ENCODE measurements around the gene MUSTN1.
A peak's percentile ranks its signal among the peaks of the same experiment; 100 is the strongest.

MUSTN1 gene

DNA sequence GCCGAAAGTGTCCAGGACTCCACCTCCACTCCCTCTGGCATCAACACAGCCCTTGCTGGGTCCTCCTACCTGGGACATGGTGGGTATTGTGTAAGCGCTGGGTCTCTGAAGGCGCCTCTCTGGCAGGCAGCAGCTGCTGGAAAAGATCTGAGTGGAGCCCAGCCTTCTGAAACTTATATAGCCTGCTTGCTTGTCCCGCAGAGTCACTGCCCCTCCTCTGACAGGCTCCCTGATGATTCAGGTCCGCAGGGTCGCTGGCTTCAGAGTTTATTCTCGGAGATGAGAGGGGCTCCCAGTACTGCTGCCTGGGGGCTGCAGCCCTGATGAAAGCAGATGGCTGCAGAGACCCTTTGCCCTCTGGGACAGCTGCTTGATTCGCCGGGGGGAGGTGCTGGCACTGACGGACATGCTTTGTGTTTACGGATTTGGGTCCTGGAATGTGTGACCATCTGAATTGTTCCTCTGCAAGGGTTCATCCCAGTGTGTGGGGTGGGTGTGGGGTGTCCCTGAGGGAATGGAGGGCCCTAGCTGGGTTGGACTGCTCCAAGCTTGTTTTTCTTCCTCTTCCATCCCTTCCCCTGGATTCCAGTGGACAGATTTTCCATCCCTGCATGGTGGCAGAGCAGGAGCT is at the start of gene MUSTN1:
MUSTN1 (minus strand) TSS at position 149 of the 631 bp plus-strand sequence; CDS start at position 78, 71 bp downstream.
- DNase-seq: peak in 1 of 2 experiments; percentile 13

DNA sequence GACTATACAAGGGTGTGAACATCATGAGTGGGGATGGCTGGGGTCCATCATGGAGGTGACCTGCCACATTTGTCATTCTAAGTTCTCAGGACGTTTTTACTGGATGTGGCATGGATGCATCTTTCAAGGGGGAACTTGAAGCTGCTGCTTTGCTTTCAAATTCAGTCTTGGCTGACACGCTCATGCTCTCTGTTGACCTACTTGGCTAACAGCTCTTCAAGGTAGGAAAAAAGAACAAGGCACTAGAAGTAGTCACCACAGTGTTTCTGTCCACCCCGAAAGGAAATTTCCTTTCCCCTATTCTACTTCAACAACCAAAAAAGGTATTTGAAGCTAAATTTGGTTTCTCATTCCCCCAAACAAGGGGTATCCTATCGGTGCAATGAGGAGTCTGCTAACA is 47.6 kb upstream of the MUSTN1 start:
- no peak for DNase-seq

DNA sequence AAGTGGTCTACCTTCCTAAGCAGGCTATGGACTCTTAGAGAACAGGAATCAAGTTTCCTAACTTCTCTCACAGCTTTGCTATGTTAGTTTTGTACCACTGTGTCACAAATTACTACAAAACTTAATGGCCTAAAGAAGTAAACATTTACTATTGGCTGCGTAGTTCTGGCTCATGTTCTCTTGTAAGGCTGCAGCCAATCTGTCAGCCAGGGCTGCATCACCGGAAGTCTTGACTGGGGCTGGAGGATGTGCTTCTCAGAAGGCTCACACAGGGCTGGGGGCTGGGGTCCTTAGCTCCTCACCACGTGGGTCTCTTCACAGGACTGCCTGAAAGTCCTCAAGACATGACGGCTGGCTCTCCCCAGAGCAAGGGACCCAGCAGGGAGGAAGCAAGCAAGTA is 47.1 kb upstream of the MUSTN1 start:
- no peak for DNase-seq

DNA sequence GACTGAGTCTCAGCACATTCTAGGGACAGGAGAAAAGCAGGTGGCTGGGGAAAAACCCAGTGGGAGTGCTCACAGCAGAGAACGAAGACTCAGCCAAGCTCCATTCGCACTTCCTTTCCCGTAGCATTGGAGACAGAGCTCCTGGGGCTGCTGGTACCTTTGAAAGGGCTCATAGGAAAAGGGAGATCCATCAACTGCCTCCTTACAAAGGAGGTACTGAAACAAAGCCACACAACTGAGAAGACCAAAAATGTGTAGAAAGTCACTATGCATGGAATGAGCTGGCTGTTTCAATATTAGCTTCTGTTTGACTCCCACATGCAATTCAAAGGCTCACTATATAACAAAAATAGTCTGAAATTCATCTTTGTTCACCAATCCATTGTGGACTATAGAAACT is 45.7 kb upstream of the MUSTN1 start:
- no peak for DNase-seq

DNA sequence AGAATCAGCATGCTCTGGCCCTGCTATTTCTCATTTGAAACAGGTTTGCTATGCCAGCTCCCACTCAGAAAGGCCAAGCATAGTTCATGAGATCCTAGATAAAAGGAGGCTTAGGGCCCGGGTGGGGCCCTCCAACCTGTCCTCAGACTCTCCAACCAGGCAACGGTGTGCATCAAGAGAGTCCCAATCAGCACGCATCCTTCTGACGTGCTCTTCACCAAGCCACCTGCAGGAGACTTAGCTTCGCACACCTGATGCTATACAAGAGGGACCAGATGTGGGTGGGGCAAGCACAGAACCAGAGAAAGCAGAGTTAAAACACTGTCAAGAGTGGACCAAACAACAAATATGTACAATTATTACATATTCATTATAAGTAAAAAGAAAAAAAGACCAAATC is 45.2 kb upstream of the MUSTN1 start:
- no peak for DNase-seq

DNA sequence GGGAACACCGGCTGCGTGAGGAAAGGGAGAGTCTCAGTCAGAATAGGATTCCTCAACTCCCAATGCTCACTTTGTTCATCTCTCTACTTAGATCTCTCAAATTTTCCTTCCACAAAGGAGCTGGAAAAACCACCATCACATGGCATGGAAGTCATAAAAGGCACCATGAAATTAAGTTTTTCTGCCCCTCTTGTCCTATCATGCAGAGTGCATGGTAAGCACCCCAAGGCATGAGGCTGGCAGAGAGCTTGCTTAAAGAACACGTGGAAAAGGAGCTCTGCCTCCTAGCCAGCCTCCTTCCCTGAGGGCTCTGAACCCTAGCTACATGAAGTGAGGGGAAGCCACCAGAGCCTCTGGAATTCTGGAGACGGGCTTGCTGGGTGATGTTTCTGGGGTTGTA is 44.8 kb upstream of the MUSTN1 start:
- DNase-seq: no peak

DNA sequence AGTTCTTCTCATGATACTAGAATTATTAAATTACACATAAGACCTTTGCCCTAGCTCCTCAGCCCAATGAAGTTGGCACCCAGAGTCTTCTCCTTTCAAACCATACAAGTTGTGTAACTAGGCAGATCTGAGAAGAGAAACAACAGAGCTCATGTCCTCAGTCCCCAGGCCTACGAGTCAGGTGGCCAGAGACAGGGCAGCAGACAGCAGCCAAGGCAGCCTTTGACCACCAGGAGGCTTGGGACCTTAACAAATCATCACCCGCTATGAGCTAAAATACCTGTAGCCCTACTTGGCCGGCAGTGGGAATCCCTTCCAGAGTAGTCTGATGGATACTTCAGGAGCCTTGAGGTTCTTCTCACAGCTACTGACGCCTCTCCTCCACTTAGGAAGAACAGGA is 44.3 kb upstream of the MUSTN1 start:
- DNase-seq: no peak

DNA sequence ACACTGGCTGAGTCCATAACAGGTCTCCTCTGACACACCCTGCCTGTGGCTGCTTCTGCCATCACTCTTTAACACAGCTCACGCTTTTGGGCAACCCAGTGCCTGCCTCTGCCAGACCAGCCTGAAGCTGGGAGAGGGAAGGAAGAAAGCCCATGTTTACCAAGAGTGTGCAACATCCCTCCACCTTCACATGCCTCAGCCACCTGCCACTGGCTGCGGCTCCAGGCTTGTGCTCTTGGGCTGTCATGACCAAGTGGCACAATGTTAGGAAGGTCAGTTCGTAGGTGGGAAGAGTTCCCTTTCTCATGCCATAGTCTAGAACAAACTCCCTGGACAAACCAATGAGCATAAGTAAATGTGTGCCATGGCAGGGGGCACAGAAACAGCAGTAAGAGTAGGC is 42.3 kb upstream of the MUSTN1 start:
- DNase-seq: no peak

DNA sequence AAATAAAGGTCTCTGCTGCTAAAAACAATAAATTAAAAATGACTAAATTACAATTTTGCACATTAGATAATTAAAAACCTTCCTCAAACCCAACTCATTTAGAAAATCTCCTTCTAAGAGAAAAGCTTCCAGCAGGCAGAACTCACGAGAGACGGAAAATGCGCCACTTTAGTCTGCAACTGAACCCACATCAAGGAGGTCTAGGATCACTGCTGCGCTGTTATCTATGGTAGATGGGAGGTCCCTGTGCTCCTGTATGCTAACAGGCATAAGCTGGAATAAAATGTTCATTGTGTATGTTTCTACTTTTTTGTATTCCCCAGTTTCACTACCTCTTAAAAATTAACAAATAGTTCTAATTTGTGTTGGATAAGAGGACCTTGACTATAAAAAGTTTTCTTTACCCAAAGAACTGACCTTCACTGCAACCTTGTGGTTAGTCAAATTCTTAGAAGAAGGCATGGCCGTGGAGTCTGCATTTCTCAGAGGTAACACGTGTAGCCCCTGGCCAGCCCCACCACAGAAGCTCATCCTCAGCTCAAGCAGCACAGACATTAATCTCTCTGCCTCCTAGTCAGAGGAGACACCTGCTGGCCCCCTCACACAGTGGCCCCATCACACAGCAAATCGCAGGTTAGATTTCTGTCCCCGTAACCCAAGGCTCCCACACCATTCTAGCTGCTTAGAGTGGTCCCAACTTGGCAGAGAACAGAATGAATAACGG is 40.2 kb upstream of the MUSTN1 start:
- no peak for DNase-seq

DNA sequence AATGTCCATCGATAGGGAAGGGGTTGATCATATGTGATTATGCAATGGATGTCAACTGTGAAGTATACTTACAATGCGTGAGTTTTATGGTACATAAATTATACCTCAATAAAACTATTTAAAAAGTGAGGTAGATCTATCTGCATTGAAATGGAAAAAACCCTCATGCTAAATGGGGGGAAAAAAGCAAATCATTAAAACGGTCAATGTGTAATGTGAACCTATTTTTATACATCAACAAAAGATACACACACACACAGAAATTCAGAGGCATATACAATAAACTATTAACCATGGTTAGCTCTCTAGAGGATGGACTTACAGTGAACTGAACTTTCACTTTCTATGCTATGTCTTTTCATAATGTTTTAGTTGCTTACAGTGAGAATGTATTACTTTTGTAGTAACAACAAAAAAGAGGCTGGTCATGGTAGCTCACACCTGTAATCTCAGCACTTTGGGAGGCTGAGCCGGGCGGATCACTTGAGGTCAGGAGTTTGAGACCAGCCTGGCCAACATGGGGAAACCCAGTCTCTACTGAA is 39.4 kb upstream of the MUSTN1 start:
- DNase-seq: no peak

DNA sequence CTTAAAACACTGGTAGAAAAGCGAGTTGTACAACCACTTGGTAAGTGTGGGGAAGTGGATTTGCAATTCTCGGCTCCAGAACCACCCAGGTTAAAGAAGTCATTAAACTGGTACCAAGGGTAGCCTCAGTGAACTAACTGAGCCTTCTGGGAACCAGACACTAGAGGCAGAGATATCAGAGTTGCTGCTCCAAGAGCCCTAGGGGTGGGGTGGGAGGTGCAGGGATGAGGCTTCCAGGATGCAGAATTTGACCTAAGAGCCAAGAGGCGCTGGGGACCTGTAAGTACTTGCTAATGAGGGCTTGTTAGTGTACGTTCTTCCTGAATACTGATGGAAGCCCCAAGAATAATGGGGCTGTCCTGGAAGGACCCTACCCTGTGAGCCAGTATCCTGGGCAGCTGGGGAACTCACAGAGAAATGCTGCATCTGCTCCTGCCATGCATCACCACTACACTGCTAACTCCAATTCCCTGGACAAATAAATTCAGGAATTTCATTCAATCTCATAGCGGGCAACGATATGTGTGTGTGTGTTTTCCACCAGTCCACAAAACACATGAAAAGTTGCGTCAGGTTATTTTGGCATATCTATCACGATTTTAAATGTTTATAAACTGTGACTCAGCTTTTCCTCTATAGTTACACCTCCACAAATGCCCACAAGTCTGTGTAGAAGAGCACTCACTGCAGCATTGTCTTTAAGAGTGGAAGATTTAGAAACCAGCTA is 38.8 kb upstream of the MUSTN1 start:
- DNase-seq: no peak

DNA sequence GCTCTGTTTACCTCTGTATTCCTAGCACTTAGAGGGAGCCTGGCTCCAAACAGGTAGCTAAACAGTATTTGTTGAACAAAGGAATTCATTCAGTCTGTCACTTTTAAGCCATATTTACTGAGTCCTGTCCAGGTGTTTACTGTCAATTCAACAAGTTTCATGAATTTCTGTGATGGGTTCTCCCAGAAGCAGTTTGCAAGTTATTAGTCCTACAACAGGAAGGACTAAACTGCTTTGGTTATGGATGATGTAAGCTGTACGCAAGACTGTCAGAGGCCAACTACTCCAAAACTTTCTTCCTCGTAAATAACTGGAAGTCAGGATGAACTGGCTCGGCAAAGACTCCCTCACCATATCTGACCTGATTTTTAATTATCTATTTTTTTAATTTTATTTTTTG is 37.4 kb upstream of the MUSTN1 start:
- no peak for DNase-seq

DNA sequence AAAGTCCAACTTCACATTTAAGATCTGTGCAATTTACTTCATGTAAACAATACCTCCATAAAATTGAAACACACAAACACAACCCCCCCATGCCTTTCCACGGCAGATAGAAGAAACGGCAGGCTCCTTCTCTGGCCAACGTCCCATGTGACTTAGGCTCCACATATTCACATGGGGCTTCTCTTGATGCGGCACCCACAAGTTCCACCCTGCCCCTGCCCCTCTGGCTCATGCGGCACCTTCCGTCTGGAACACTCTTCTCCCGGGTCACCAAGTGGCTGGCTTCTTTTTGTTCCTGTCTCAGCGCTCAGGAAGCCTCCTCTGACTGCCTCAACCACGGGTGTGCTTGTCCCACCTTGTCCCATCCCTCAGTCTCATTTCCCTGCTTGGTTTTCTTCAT is 36.9 kb upstream of the MUSTN1 start:
- no peak for DNase-seq

DNA sequence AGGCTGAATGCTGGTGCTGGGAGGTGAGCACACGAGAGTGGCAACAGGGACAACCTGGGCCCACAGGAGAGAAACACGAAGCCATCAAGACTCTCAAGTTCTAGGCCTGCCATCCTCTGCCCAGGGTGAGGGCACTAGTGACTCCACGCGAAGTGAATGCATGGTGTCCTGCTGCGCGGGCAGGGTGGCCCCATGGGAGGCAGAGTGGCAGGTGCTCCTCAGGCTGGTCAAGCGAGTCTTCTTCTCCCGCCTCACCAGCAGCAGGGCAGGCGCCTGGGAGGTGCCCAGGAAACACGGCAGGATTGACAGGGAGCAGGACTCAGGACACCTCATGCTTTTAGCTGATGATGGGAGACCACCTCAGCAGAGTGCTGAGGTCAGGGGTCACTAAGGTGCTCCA is 35.7 kb upstream of the MUSTN1 start:
- DNase-seq: no peak

DNA sequence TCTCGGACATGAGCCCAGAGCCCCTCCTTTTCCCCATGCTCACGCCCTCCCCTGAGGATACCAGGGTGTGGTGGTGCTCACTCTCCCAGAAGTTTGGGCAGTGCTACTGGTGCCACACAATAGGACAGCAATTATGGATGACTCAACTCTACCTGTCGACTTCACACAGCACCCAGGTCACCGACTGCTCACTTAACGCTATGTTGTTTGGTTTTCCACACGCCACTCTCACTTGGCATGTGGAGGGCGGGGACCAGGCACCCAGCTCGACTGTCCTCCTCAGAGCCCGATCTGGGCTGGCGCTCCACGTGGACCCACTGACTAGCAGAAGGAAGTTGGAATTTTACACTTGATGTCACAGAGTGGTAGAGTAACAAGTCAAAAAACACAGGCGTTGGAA is 31.6 kb upstream of the MUSTN1 start:
- no peak for DNase-seq

DNA sequence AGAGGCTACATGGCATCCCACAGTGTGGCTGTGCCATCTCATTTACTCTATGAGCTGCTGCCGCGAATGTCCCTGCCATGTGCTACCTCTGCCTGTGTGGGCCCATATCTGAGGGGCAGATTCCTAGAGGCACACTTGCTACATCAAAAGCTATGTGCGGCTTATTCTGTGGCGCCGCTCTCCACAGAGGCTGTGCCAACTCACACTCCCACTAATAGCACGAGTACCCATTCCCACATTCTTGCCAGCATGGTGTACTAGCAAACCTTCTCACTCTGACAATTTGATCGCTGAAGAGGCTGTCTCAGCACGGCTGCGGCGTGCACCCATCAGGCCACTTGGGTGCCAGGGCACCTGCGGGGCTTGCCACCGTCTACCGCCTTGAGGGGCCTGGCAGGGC is 31.2 kb upstream of the MUSTN1 start:
- DNase-seq: no peak

DNA sequence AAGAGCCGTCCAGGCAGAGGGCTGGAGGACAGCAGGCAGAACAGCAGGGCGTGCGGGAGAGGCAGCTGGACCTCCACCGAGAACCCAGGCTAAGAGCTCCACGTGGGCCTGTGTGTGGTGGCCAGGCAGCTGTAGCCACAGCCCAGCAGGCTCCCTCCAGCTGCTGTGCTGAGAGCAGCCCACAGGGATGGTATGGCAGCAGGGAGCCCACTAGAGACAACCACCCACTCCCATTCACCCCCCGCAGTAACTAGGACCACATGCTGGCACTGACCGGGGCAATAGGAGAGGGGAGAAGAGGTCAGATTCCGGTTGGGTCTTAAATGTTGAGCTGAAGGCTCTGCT is 25.6 kb upstream of the MUSTN1 start:
- peak in 1 of 2 experiments; percentile 11 for DNase-seq

DNA sequence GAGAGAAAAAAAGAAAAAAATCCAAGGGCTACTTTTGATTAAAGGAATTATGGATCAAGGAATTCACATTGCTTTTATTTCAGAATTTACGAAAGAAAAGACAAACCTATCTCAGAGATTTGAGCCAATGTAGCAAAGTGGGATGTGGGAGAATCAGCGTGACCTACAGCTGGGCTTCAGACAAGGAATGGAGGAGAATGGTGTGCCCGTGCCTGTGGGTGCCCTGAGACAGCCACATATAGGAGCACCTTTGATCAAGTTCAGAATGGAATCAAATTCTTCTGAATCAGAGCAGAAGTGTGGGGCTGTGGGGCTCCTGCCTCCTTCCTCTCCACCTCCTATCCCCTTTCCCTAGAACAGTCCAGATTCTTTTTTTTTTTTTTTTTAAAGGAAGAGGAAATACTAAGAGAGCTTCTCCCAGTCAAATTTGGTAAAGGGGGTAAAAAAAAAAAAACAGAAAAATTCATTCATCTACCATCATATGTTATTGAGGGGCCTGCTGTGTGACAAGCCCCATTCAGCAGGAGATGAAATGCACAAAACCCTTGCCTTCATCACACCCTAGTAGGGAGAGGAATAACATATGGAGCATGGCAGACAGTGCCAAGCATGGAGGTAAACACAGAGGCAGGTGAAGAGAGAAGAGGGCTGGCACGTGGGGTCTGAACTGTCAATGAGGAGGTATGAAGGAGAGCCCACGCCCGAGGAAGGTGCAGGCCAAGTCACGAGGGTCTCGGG is 25.0 kb upstream of the MUSTN1 start:
- no peak for DNase-seq

DNA sequence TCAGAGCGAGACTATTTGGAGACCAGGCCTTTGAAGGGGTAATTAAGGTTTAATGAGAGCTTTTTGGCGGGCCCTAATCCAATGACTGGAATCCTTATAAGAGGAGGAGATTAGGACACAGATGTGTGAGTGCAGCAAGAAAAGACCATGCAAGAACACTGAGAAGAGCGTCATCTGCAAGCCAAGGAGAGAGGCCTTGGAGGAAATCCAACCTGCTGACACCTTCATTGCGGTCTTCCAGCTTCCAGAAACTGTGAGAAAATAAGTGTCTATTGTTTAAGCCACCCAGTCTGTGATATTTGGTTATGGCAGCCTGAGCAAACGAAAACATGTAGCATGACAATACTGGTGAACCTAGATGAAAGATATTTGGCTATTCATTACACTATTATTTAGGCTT is 23.0 kb upstream of the MUSTN1 start:
- DNase-seq: peak; percentile 25 to 31

DNA sequence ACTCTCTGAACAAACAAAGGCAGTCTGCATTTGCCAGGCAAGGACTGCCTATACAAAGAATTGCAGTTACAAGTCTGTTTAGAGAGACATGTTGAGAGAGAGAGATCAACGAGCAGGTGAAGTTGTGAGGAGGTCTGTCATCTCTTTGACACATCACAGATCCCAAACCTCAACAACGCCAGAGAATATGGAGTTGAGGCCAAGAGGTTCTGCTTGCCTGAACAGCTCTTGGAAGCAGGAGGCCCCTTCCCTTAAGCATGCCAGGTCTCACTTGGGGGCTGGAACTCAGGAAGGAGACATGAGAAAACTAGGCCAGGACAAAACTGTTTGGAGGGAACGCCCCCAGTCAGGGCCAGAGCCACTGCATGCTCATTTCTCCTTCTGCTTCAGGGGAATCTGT is 22.3 kb upstream of the MUSTN1 start:
- DNase-seq: peak in 1 of 2 experiments; percentile 60

DNA sequence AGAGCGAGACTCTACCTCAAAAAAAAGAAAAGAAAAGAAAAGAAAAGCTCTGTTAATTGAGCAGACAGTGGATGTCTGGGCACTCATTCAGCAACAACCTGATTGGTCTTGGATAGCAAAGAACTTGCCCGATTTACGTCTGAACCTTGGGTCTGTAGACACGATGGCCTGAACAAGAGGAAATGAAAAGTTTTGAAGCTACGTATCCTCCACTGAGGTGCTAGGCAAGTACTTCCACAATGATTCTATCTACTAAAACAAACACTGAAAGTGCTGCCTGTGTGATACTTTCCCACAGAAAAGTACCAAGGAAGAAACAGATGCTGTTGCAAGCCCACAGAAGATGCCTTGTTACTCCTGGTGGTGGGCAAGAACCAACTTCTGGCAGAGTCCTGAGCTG is 21.8 kb upstream of the MUSTN1 start:
- no peak for DNase-seq

DNA sequence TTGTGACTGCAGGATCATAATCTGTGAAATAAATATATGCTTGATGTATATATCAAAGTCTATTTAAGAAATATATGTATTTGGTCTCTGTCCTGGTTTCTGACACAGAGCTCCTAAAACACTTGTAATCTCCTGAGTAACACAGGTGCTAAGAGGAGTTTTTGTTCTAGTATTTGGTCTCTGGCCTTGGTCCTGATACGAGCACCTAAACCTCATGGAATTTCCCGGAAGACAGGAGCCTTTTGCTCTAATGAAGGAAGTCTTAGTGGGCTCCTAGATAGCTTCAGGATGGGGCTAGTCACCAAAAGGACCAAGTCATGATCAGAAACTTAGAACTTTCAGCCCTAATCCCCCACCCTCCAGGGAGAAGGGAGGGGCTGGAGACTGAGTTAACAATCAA is 19.2 kb upstream of the MUSTN1 start:
- DNase-seq: no peak

DNA sequence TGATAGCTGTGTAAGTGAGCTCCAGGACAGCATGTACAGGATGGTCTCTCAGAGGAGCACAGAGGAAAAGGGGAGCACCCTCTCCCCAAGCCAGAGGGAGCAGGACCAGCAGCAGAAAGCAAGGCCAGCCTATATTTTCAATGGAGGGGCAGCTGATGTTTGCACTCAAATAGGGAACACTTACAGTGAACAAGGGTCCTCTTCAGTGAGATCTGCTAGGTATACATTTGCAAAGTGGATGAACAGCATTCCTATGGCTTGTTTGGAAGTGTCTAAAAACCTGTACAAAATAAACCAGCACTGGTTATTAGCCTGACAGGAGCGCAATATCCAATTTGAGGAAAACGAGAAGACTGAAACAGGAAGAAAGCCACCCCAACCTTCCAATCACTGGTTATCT is 17.6 kb upstream of the MUSTN1 start:
- DNase-seq: no peak

Data from NCI-H446 (cell line).